ENCODE measurements around the gene CYBC1.
A peak's percentile ranks its signal among the peaks of the same experiment; 100 is the strongest.

The CYBC1 gene

GRCh38 chr17:82440469-82440981 is 10.0 kb downstream of the CYBC1 start:
- H3K4me1 ChIP-seq (ENCODE audit: insufficient read depth, low read length, severe bottlenecking) = peaks cover 39% of the 10 kb centered on the region
- no peak for TF ChIP-seq CTCF (IDR thresholded peaks at IDR 0.05; ENCODE audit: low read length)
- no peak for TF ChIP-seq EZH2 (IDR thresholded peaks at IDR 0.05; ENCODE audit: borderline replicate concordance, low read length)
- H3K4me2 ChIP-seq (ENCODE audit: low read length) = peak overlapping the region; percentile 43
- no peaks in the 10 kb centered on the region for H3K9me2 ChIP-seq (ENCODE audit: low read depth, low read length)
- peak overlapping the region; percentile 82 for H3K27ac ChIP-seq (ENCODE audit: low read depth, low read length, poor library complexity, severe bottlenecking)
- H3K36me3 ChIP-seq (ENCODE audit: insufficient read depth, low read length) = peaks cover 55% of the 10 kb centered on the region
- H3K4me3 ChIP-seq (ENCODE audit: low read depth, low read length, poor library complexity, severe bottlenecking) = no peak overlapping the region
- H2AFZ ChIP-seq (ENCODE audit: low read length) = no peak overlapping the region
- peak overlapping the region; percentile 19; the same call in 1 of the 2 replicates for H3K9ac ChIP-seq (ENCODE audit: low read length)
- no peaks in the 10 kb centered on the region for H4K20me1 ChIP-seq (ENCODE audit: insufficient read depth, low read length)
- H3K27me3 ChIP-seq (ENCODE audit: insufficient read depth, low read length) = no peaks in the 10 kb centered on the region
- H3F3A ChIP-seq (ENCODE audit: insufficient read depth, low read length) = peaks cover 9% of the 10 kb centered on the region; the same call in 1 of the 2 replicates
- no peaks in the 10 kb centered on the region for H3K79me2 ChIP-seq (ENCODE audit: insufficient read depth, low read length)
- no peaks in the 10 kb centered on the region for H3K9me3 ChIP-seq (ENCODE audit: low read length)

- H3F3A ChIP-seq (ENCODE audit: insufficient read depth, low read length) = peaks cover 9% of the 10 kb centered on the region; the same call in 1 of the 2 replicates
- no peak overlapping the region; the same call in 1 of the 2 replicates for H3K9ac ChIP-seq (ENCODE audit: low read length)
- H3K9me3 ChIP-seq (ENCODE audit: low read length) = no peaks in the 10 kb centered on the region
- TF ChIP-seq CTCF (IDR thresholded peaks at IDR 0.05; ENCODE audit: low read length) (no peak), EZH2 (IDR thresholded peaks at IDR 0.05; ENCODE audit: borderline replicate concordance, low read length) (no peak)
- no peaks in the 10 kb centered on the region for H3K9me2 ChIP-seq (ENCODE audit: low read depth, low read length)
- no peak overlapping the region for H3K4me3 ChIP-seq (ENCODE audit: low read depth, low read length, poor library complexity, severe bottlenecking)
- H3K79me2 ChIP-seq (ENCODE audit: insufficient read depth, low read length) = no peaks in the 10 kb centered on the region
- H2AFZ ChIP-seq (ENCODE audit: low read length) = no peak overlapping the region
- H3K27ac ChIP-seq (ENCODE audit: low read depth, low read length, poor library complexity, severe bottlenecking) = peak overlapping the region; percentile 82
- peak overlapping the region; percentile 43; the same call in 1 of the 2 replicates for H3K4me2 ChIP-seq (ENCODE audit: low read length)
- H3K4me1 ChIP-seq (ENCODE audit: insufficient read depth, low read length, severe bottlenecking) = peaks cover 34% of the 10 kb centered on the region
- no peaks in the 10 kb centered on the region for H3K27me3 ChIP-seq (ENCODE audit: insufficient read depth, low read length)
- peaks cover 49% of the 10 kb centered on the region for H3K36me3 ChIP-seq (ENCODE audit: insufficient read depth, low read length)
- no peaks in the 10 kb centered on the region for H4K20me1 ChIP-seq (ENCODE audit: insufficient read depth, low read length)
These were observed 10.7 kb downstream of the CYBC1 start for GRCh38 chr17:82439829-82440365.

GRCh38 chr17:82439194-82439828 is 11.2 kb downstream of the CYBC1 start:
- Histone ChIP-seq H2AFZ (ENCODE audit: low read length) (no peak overlapping the region), H3K27ac (ENCODE audit: low read depth, low read length, poor library complexity, severe bottlenecking) (no peak overlapping the region), H3K36me3 (ENCODE audit: insufficient read depth, low read length) (peaks cover 43% of the 10 kb centered on the region), H3K79me2 (ENCODE audit: insufficient read depth, low read length) (no peaks in the 10 kb centered on the region), H3K9me3 (ENCODE audit: low read length) (no peaks in the 10 kb centered on the region), H3K27me3 (ENCODE audit: insufficient read depth, low read length) (no peaks in the 10 kb centered on the region), H3K4me2 (ENCODE audit: low read length) (no peak overlapping the region), H3K4me3 (ENCODE audit: low read depth, low read length, poor library complexity, severe bottlenecking) (no peak overlapping the region), H3K4me1 (ENCODE audit: insufficient read depth, low read length, severe bottlenecking) (peaks cover 40% of the 10 kb centered on the region), H3F3A (ENCODE audit: insufficient read depth, low read length) (peaks cover 9% of the 10 kb centered on the region; the same call in 1 of the 2 replicates), H4K20me1 (ENCODE audit: insufficient read depth, low read length) (no peaks in the 10 kb centered on the region), H3K9me2 (ENCODE audit: low read depth, low read length) (no peaks in the 10 kb centered on the region), H3K9ac (ENCODE audit: low read length) (no peak overlapping the region)
- TF ChIP-seq CTCF (IDR thresholded peaks at IDR 0.05; ENCODE audit: low read length) (no peak), EZH2 (IDR thresholded peaks at IDR 0.05; ENCODE audit: borderline replicate concordance, low read length) (no peak)

Data from OCI-LY1 (cell line).